Measurements from ENCODE around the gene CCL11. TPM values are rescaled to one million over a fixed set of nuclear protein-coding genes. Genes with fewer than 3 reads are reported as not detected.

Gene CCL11
- total RNA-seq, 2 experiments from 2014 or later = not detected

- DNase-seq (ENCODE audit: low spot score) = no peak
- Histone ChIP-seq H3K36me3 (ENCODE audit: insufficient read depth, low read length) (no peaks in the 10 kb centered on the region), H3K4me1 (ENCODE audit: insufficient read depth, low read length, poor library complexity, severe bottlenecking) (no peaks in the 10 kb centered on the region), H3K4me3 (ENCODE audit: low read depth, low read length, poor library complexity, severe bottlenecking) (no peak overlapping the region), H3K9me2 (ENCODE audit: insufficient read depth, low read length) (no peaks in the 10 kb centered on the region), H2AFZ (ENCODE audit: low read length) (no peak overlapping the region), H4K20me1 (ENCODE audit: insufficient read depth, low read length) (no peaks in the 10 kb centered on the region), H3K4me2 (ENCODE audit: low read length) (no peak overlapping the region), H3K27ac (ENCODE audit: low read depth, low read length, poor library complexity, severe bottlenecking) (no peak overlapping the region), H3K9me3 (ENCODE audit: low read length) (no peaks in the 10 kb centered on the region), H3K79me2 (ENCODE audit: insufficient read depth, low read depth, low read length) (no peaks in the 10 kb centered on the region)
- no TSS peak for BruUV-seq (replicated peaks)
- POLR2A ChIA-PET = interaction anchor here (0.7 to 1.3 kb wide), 2 partner anchors 19 to 46 kb away, joined by 3 read pairs; no protein-coding TSS in a partner anchor
- CTCF ChIA-PET (ENCODE audit: unreplicated experiment) = no interaction called here
- intact Hi-C loops (cut with micrococcal nuclease; ENCODE audit: unreplicated experiment) = no loop called here
- TF ChIP-seq CTCF (conservative IDR thresholded peaks at IDR 0.05; ENCODE audit: low read length) (no peak), EZH2phosphoT487 (IDR thresholded peaks at IDR 0.05; ENCODE audit: borderline replicate concordance, low read depth, low read length) (no peak)
These were observed 36.1 kb upstream of the CCL11 start for GRCh38 chr17:34249478-34249877.

GRCh38 chr17:34251186-34251585 lies 34.4 kb upstream of the CCL11 start:
- no peaks in the 10 kb centered on the region for H3K36me3 ChIP-seq (ENCODE audit: insufficient read depth, low read length)
- H3K4me2 ChIP-seq (ENCODE audit: low read length) = no peak overlapping the region
- no peak overlapping the region for H3K27ac ChIP-seq (ENCODE audit: low read depth, low read length, poor library complexity, severe bottlenecking)
- no peak for DNase-seq (ENCODE audit: low spot score)
- TF ChIP-seq EZH2phosphoT487 (IDR thresholded peaks at IDR 0.05; ENCODE audit: borderline replicate concordance, low read depth, low read length) = no peak
- no peak for TF ChIP-seq CTCF (conservative IDR thresholded peaks at IDR 0.05; ENCODE audit: low read length)
- BruUV-seq (replicated peaks) = no TSS peak
- ChIA-PET POLR2A (no interaction called here), CTCF (ENCODE audit: unreplicated experiment) (no interaction called here)
- no peaks in the 10 kb centered on the region for H4K20me1 ChIP-seq (ENCODE audit: insufficient read depth, low read length)
- intact Hi-C loops (cut with micrococcal nuclease; ENCODE audit: unreplicated experiment) = loop anchor here (5.0 kb wide), 1 partner anchor 111 kb away; the partner anchor contains the start of gene CCL1
- no peaks in the 10 kb centered on the region for H3K4me1 ChIP-seq (ENCODE audit: insufficient read depth, low read length, poor library complexity, severe bottlenecking)
- H2AFZ ChIP-seq (ENCODE audit: low read length) = no peak overlapping the region
- no peaks in the 10 kb centered on the region for H3K9me3 ChIP-seq (ENCODE audit: low read length)
- no peaks in the 10 kb centered on the region for H3K79me2 ChIP-seq (ENCODE audit: insufficient read depth, low read depth, low read length)
- H3K4me3 ChIP-seq (ENCODE audit: low read depth, low read length, poor library complexity, severe bottlenecking) = no peak overlapping the region
- H3K9me2 ChIP-seq (ENCODE audit: insufficient read depth, low read length) = no peaks in the 10 kb centered on the region

- TF ChIP-seq EZH2phosphoT487 (IDR thresholded peaks at IDR 0.05; ENCODE audit: borderline replicate concordance, low read depth, low read length) = no peak
- Histone ChIP-seq H3K9me3 (ENCODE audit: low read length) (no peaks in the 10 kb centered on the region), H3K4me3 (ENCODE audit: low read depth, low read length, poor library complexity, severe bottlenecking) (no peak overlapping the region), H3K9me2 (ENCODE audit: insufficient read depth, low read length) (no peaks in the 10 kb centered on the region), H2AFZ (ENCODE audit: low read length) (no peak overlapping the region), H3K79me2 (ENCODE audit: insufficient read depth, low read depth, low read length) (no peaks in the 10 kb centered on the region), H3K4me2 (ENCODE audit: low read length) (no peak overlapping the region), H3K27ac (ENCODE audit: low read depth, low read length, poor library complexity, severe bottlenecking) (no peak overlapping the region), H3K4me1 (ENCODE audit: insufficient read depth, low read length, poor library complexity, severe bottlenecking) (no peaks in the 10 kb centered on the region), H4K20me1 (ENCODE audit: insufficient read depth, low read length) (no peaks in the 10 kb centered on the region), H3K36me3 (ENCODE audit: insufficient read depth, low read length) (no peaks in the 10 kb centered on the region)
- POLR2A ChIA-PET = no interaction called here
- no TSS peak for BruUV-seq (replicated peaks)
- intact Hi-C loops (cut with micrococcal nuclease; ENCODE audit: unreplicated experiment) = loop anchor here (5.0 kb wide), 1 partner anchor 110 kb away; the partner anchor contains the start of gene CCL1
- CTCF ChIA-PET (ENCODE audit: unreplicated experiment) = no interaction called here
- DNase-seq (ENCODE audit: low spot score) = peak; percentile 39
These were observed 33.5 kb upstream of the CCL11 start for GRCh38 chr17:34252095-34252443.
